CD4-positive, alpha-beta T cell treated with Interleukin-4 for 4 hours (primary cell): ENCODE data around the gene GSAP.
"Not testable (repeated sequence)": the region's sequence is repeated elsewhere in the genome, so short reads cannot be mapped to it uniquely, and the experiment has no call there.

ENCODE experiments used
- DNase-seq: peaks from one replicate; pipeline ENCODE4 v3.0.0-alpha.2; 2020

The GSAP gene

DNA sequence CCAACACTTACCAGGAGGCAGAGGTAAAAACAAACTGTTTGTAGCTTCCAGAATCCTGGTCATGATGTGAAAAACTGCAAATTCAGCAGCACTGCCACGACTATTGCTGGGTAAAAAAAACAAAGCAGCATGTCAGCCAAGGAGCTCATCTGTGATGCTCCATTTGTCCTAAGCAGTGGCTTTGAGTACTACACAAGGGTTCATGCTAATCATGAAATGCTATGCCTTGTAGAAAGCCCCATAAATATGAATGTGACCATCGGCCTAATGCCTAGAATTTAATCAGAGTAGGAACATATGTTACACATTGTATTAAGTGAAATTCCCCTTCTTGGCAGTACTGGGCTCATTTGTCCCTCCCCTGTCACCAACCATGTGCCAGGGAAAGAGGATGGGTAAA lies 95.4 kb downstream of the GSAP start:
- no peak for DNase-seq

DNA sequence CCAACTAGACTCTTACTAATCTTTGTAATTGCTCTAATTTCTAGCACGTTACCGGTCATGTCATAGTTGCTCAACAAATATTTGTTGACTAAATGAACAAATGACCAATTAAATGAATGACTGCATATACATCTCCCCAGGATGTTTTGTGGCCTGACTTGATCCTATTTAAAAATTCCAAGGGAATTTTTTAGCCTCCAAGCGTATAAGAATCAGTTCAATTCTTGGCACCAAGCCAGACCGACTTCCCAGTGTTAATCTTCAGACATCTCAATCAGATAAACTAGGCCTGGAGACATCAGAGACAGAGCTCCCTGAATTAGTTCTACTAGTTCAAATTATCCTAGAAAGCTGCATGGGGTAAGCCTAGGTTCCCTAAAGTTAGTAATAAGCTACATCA lies 96.0 kb downstream of the GSAP start:
- no peak for DNase-seq

DNA sequence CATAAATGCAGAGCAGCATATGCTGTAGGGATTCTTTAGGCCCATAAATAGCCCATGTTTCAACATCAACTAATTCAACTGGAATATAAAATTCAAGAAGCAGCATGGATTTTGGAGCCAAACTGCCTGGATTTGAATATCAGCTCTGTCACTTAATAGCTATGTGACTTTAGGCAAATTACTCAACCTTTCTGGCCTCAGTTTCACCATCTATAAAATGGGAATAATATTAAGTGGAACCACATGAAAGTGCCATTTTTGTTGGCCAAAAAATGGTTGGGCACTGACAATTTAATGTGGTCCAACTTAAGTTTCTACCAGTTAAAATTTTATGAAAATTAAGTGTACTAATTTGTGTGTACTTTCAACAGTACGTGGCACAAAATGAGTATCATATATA lies 98.1 kb downstream of the GSAP start:
- DNase-seq = no peak

DNA sequence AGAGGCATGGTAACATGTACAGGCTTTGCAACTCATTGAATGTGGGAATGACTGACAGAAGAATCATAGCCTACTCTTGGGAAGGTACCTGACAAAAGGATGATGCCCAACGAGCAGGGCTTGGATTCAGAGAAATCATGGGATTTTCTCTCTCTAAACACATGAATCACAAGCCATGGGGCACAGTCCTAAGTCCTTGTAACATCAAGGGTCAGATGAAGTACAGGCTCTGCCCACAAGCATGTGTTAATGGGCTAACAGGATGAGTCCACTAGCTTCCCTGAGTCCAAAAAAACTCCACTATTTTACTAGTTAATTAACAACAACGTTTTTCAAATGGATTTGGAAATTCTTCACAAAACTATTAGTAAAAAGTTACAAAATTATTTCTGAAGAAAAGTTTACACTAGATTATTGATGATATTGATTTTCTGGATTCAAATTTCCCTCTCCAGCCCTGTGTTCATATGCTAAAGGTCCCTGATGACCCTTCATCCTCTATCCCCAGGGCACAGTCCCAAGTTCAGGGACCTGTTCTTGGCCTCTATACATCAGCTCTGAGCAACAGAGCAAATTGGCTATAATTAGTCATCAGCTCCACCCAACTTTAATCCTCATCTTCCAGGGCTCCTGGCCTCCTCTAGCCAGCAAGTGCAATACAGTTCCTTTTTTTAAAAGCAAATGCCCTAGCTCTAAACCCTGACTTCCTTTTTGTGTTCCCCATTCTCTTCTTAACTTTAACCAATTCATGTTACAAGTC lies 99.8 kb downstream of the GSAP start:
- peak; percentile 1 for DNase-seq

DNA sequence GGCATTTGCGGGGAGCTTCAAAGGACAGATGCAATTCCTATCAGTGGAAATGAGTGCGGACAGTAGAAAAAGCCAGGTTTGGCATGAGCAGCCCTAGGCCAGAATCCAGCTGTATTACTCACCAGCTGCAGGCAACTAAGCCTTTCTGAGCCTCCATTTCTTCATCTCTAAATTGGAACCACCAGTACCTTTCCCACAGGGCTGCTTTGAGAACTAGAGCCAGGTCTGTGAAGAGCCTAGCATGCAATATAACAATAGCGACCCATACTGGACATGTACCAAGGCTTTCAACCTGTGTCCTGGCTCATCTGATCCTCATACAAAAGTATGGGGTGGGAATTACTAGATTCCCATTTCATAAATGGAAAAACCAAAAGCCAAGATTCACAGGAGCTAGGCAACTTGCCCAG lies 101.0 kb downstream of the GSAP start:
- DNase-seq = no peak

DNA sequence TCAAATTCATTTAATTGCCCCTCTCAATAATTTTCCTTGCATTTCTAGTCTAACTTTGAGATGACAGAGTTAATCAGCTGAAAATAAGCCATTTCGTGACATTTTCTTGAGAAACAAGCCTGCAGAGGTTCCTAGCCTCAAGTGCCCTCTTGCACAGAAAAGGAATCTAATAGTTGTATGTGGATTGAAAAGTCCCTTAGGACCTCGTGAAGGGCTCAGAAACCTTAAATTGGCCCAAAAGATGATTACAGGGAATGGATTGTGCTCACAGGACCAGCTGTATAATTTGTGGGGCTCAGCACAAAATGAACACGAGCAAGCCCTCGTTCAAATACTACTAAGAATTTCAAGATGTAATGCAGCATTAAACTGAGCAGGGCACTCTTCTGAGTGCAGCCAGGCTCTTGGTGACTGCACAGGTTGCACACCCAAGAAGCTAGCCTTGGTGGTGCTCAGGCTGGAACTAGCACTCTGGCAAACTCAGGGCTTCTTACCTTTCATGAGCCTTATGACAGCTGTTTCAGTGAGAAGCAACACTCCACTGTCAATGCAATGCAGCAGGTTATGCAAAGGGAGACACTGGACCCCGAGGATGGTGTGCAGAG lies 102.2 kb downstream of the GSAP start:
- DNase-seq = no peak

DNA sequence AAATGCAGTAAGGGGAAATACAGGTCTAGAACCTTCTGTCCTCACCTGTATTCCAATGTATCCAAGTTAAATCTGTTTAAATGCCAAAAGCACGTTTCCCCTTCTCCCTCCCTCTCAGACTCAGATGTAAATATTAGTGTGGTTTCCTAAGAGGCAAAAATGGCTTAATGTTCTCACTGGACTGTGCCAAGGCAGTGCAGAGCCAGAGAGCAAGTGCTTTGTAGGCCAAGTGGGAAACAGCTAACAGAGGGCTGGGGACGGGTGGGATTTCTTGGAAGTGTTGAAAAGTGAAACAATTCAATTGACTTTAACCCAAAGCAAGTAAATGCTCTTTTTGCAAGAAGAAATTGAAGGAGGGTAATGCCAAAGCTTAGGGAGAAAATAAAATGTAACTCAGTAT lies 103.1 kb downstream of the GSAP start:
- DNase-seq = no peak

DNA sequence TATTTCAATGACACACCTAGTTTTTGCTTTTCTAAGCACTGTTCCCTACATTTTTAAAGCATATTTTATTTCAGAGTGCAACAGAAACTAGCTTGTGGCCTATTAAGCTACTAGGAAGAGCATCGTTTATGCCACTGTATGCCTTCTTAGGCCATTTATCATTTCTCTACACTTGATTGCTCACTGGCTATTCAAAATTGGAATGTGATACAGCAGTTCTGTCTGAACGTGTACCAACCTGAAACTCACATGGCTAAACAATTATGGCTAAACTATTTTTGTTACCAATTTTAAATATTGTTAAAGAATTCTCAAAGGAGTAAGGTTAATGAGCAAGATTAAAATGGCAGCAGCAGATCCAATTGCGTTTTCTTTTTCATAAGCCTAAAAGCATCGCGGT lies 105.2 kb downstream of the GSAP start:
- no peak for DNase-seq

DNA sequence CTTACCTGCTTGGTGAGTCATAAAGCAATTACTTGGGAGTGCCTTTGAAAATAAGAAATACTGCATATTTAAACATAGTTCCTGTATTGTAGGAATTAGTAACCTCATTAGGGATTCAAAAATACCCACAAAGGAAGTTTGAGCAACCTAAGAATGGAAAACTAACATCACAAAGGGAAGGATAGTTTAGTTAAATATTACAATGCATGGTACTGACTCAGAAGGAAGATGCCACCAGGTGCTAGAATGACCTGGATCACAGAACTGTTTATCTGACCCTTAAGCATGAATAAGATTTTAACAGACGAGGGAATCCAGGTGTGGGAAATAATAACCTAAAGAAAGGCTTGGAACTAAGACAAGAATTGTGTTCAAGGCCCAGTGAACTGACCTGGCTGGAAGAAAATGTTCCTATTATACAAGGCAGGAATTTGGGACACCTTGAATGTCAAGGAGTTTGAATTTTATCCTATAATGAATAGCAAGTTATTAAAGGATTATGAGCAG lies 106.4 kb downstream of the GSAP start:
- no peak for DNase-seq

DNA sequence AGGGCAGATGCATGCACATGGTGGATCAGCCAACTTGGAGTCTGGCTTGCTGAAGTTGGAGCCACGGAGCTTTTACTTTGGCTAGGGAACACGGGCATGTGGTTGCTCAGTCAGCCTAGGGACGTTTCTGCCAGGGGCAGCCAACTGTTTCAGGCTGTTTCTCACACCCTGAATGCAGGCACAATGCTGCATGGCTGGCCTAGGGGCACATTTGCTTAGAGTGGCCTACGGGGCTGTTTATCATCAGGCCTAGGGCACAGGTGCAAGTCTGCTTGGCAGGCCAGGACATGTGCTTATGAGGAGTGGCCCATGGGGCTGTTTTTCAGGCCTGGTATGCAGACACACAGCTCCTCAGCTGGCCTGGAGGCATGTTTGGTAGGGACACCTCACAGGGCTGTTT lies 107.4 kb downstream of the GSAP start:
- no peak for DNase-seq

DNA sequence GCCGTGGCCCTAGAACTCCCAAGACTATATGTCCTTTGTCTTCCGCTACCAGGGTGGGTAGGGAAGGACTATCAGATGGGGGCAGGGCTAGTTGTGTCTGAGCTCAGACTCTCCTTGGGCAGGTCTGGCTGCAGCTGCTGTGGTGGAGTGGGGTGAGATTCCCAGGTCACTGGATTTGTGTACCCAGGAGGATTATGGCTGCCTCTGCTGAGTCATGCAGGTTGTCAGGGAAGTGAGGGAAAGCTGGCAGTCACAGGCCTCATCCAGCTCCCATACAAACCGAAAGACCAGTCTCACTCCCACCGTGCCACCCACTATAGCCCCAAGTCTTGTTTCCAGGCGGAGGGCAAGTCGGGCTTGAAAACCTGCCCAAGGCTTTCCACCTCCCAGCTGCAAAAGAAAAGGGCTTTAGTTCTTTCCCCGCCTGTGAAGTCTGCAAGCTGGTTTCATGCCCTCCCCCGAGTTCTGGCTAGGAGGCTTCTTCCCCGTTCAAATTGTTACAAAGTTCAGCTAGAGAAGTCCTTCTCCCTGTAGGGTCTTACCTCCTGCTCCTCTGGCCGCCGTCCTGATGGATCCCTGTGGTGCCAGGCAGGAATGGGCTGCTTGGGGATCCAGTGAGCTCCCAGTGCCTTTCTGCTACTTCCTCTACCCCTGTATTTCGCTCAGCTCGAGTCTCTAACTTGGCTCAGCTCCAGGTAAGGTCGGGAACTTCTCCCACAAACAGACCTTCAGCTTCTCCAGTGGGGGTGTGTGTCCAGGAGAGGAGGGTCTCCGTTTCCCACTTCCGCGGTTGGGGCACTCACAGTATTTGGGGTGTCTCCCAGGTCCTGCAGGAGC lies 109.7 kb downstream of the GSAP start:
- DNase-seq = no peak

DNA sequence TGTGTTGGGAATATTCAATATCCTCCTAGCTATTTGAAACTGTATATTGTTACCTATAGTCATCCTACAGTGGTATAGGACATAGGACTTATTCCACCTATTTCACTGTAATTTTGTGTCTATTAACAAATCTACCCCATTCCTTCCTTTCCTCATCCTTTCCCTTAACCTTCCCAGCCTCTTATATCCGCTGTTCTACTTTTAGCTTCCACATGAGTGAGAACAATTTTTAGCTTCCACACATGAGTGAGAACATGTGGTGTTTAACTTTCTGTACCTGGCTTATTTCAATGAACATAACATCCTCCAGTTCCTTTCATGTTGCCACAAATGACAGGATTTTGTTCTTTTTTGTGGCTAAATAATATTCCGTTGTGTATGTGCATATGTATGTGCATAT lies 120.6 kb downstream of the GSAP start:
- DNase-seq = no peak

DNA sequence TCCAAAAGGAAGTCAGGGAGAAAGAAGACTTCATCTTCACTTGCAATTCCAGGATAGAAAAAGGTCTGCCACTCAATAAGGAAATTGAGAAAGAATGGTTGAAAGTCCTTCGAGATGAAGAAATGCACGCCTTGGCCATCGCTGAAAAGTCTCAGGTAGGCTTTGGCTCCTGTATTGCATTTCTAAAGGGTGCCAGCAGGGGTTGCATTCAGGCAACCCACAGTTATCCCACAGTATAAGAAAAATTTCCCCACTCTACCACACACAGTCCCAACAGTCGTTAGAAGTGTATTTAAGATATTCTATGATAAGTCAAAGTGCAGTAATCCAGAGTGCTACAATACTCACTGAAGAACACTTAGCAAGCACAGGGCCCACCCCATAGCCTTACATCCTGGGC lies 123.1 kb downstream of the GSAP start:
- no peak for DNase-seq

DNA sequence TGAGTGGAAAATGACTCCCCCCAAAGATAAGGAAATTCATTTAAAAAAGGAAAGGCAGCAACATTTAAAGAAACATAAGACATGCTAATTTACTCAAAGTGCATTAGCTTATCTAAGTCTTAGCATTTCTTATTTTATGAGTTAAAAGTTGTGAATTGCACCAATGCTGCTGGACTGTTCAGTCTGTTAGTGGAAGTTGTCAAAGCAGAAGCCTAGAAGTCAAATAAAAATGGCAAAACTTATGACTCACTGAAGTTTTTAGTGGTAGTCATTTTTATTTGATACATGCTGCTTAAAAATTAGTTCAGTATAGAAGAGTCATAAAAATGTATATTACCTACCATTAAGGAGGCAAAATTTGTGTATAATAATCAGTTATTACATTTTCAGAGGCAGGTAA lies 125.7 kb downstream of the GSAP start:
- no peak for DNase-seq

DNA sequence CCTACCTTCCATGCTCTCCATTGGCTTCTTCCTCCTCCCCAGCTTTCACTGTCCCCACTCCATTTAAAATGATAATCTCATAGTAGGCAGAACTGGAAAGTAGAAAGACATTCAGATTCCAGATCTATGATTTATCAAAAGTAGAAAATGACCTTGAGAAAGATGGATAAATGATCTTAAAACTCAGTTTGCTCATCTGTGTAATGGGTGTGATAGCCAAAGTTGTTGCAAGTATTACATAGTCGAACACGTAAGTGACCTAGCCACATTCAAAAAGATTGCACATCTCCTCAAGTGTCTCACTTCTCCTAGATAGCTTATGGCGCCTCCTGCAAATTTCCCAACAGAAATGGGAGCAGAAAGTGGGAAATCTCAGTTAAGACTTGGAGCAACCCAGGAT lies 126.8 kb downstream of the GSAP start:
- no peak for DNase-seq

DNA sequence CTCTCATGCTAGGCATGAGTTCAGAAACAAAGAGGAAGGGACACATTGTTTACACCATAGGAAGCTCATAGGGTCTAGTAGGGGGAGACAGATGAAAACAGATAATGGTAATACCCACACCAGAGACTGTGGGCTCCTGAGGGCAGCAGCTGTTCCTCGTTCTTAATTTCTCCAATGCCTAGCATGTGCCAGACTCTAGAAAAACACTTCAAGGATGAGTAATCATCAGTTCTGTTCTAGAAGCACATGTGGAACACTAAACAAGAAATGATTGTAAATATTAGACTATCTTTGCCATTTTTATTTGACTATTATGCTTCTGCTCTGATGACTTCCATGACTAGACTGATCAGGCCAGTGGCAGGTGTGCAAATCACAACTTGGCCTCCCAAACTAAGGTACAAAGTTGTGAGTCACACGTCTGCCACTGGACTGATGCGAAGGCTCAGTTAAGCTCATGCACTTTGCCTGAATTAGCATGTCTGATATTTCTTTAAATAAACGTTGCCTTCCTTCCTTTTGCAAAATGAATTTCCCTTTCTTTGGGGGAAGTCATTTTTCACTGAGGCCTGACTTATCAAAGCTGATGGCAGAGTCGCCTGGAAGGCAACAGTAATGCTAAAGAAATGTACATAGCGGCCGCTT lies 127.4 kb downstream of the GSAP start:
- DNase-seq = no peak

DNA sequence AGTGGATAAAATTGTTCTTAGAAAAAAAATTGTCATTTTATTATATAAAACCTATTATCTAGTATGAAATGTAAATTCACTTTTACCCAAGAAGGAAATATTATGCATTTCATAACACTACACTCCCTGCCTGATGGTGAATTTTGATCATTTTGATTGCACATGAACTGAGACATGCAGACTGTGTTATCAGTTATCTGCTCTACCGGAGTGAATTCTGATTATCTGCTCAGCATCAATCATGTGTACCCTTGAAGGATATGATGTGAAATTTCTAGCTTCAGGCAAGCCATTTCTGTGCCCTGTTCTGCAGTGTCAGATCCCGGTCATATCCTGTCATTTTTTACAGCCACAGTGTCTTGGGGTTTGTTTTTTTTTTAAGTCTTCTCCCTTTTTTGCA lies 131.5 kb downstream of the GSAP start:
- DNase-seq = no peak

DNA sequence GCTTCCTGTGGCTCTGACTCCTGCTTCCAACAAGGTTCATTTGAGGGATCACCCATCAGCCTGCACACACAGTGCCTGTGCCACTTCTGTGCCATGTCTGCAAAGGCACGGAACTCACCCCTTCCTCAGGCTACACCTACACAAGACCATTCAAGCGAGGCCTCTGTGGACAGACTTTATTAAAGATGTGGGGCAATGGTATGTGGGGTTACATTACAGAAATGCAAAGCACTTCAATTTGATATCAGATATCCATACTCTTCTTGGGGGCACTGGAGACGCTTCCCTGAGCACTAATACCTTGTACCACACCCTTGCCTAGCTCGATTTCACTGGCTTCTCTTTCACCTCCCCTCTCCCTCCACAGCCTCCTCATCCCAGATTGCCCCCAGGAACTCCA lies 132.1 kb downstream of the GSAP start:
- DNase-seq = no peak

DNA sequence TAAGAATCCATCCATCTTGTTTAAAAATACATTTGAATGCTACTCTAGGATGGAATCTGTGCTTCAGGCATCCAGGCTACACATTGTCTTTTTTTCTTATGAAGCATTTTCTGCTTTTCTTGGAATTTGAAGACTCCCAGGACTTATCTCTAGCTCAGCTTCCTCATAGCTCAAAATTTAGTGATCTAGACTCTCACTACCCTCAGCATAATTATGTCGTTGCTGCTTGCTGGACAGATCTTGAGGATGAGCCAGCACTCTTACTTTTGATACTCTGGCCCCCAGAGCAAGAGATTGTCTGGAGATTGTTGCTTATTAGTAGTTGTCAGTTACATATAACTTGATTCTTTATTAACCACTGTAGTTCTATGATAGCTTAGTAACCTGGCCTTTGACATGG lies 133.3 kb downstream of the GSAP start:
- DNase-seq = no peak

DNA sequence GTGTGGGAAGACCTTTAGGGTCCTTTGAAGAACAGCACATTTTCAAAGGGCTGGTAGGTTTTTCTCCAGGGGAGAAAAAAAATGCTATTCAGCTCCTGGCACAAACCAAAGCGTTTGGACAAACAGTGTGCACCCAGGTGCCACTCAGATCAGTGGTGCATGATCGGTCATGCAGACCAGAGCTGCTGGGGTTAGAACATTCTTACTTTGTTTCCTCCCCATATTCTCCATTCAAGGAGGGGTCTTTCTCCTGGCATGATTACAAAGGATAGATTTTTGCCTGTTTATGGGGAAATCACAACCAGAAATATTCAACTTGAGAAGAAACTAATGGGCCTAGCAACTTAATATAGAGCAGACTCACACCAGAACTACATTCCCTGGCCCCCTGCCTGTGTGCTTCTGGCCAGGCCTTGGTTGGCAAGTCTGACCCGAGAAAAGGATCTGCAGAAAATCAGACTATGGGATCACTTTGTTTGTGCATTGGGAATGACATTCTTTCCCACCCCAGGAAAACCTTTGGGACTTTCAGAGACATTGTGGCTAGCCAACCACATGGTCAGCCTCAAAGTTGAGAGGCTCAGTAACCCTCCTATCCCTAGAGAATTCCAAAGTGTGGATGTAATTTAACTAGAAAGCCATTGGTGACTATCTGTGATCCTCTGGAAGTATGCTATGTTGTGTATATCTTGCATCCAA lies 134.2 kb downstream of the GSAP start:
- DNase-seq = no peak

DNA sequence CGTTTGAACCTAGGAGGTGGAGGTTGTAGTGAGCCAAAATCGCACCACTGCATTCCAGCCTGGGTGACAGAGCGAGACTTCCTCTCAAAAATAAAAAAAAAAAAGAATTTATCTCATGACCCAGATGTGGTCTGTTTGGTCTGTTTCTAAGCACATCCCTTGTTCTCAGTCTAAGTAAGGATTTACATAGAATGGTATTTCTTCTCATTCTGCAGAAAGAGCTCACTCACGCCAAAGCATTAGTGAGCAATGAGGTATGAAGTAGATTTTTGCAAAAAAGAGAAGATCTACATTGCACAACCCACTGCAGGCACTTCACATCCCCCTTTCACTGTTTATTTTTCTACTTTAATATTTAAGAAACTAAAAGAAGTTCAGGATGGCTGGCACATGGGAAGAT lies 140.0 kb downstream of the GSAP start:
- DNase-seq = no peak

DNA sequence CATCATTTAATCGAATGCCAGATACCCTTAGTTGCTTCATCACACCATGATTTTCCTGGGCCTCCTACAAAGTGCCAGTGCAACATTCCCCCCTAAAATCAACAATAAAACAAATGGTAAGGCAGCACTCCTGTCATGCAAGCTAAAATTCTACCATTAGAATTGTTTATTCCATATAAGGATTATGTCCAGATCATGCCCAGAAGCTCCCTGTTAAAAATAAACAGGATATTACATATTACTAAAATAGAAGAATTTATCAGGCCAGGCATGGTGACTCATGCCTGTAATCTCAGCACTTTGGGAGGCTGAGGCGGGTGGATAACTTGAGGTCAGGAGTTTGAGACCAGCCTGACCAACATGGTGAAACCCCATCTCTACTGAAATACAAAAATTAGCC lies 140.5 kb downstream of the GSAP start:
- DNase-seq = not testable (repeated sequence)

DNA sequence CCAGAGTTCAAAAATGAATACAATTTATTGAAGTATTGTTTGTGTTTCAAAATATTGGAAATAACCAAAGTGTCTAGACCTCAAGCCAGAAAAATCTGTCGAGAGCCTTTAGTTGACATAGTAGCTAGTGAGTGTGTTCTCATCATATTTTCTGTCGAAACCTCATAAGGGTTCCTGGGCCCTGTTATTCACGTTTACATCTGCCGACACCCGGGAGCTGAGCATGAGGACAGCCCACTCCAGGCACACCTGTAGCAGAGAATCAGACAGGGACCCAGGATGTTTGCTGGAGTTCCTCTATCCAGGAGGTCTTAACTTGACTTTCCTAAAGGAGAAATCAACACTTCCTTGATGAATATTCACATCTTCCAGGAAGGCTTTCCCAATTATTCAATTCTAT lies 144.4 kb downstream of the GSAP start:
- no peak for DNase-seq
